Measurements from ENCODE around the gene GALNT2.
A peak's percentile ranks its signal among the peaks of the same experiment; 100 is the strongest.

GALNT2 gene

GRCh38 chr1:230040440-230040839 lies 26.6 kb upstream of the GALNT2 start:
- Histone ChIP-seq H3K36me3 (ENCODE audit: insufficient read depth, insufficient read length, low read length) (no peaks in the 10 kb centered on the region), H3K9ac (ENCODE audit: insufficient read length, low read depth) (no peak overlapping the region), H3K4me3 (ENCODE audit: insufficient read length, low read depth) (no peak overlapping the region), H3K9me3 (ENCODE audit: insufficient read depth, low read length) (no peaks in the 10 kb centered on the region), H3K27me3 (ENCODE audit: insufficient read depth, insufficient read length) (no peaks in the 10 kb centered on the region), H3K4me1 (ENCODE audit: insufficient read depth, insufficient read length) (no peaks in the 10 kb centered on the region)
- no peak for DNase-seq (ENCODE audit: low read depth, low spot score)
- no peak for TF ChIP-seq SUZ12 (IDR thresholded peaks at IDR 0.05; ENCODE audit: extremely low read depth, insufficient read depth, insufficient read length)
- no peak for TF ChIP-seq YY1 (IDR thresholded peaks at IDR 0.05; ENCODE audit: insufficient read depth, insufficient read length)
- TF ChIP-seq ZNF274 (IDR thresholded peaks at IDR 0.05; ENCODE audit: low read depth, low read length) = no peak

- H3K36me3 ChIP-seq (ENCODE audit: insufficient read depth, insufficient read length, low read length) = no peaks in the 10 kb centered on the region
- no peak overlapping the region for H3K9ac ChIP-seq (ENCODE audit: insufficient read length, low read depth)
- TF ChIP-seq ZNF274 (IDR thresholded peaks at IDR 0.05; ENCODE audit: low read depth, low read length) (no peak), YY1 (IDR thresholded peaks at IDR 0.05; ENCODE audit: insufficient read depth, insufficient read length) (no peak), SUZ12 (IDR thresholded peaks at IDR 0.05; ENCODE audit: extremely low read depth, insufficient read depth, insufficient read length) (no peak)
- H3K27me3 ChIP-seq (ENCODE audit: insufficient read depth, insufficient read length) = no peaks in the 10 kb centered on the region
- no peaks in the 10 kb centered on the region for H3K9me3 ChIP-seq (ENCODE audit: insufficient read depth, low read length)
- peaks cover 5% of the 10 kb centered on the region for H3K4me1 ChIP-seq (ENCODE audit: insufficient read depth, insufficient read length)
- no peak overlapping the region for H3K4me3 ChIP-seq (ENCODE audit: insufficient read length, low read depth)
- DNase-seq (ENCODE audit: low read depth, low spot score) = no peak
Measured at GRCh38 chr1:230043081-230043480, 24.0 kb upstream of the GALNT2 start.

DNA sequence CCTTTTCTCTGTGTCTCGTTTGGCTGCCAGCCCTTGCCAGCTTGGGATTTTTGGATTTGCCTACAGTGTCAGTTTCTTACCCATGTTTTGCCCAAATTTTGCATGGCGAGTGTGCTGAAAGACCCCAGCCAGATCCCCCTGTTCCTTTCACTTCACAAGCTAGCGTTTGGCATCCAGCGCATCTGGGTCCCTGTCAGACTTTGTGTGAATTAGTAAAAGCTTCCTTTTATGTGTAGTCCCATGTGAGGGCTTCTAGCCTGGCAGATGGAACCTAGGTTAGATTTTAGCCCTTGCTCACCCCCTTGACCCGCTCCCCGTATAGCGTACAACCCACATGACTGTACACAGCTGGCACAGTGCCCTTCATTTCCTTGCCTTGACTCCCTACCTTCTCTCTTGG lies 22.3 kb upstream of the GALNT2 start:
- no peak for DNase-seq (ENCODE audit: low read depth, low spot score)
- H3K9ac ChIP-seq (ENCODE audit: insufficient read length, low read depth) = no peak overlapping the region
- TF ChIP-seq ZNF274 (IDR thresholded peaks at IDR 0.05; ENCODE audit: low read depth, low read length) (no peak), SUZ12 (IDR thresholded peaks at IDR 0.05; ENCODE audit: extremely low read depth, insufficient read depth, insufficient read length) (no peak), YY1 (IDR thresholded peaks at IDR 0.05; ENCODE audit: insufficient read depth, insufficient read length) (no peak)

GRCh38 chr1:230047114-230047865 lies 19.7 kb upstream of the GALNT2 start:
- peak; percentile 81 for DNase-seq (ENCODE audit: low read depth, low spot score)
- TF ChIP-seq YY1 (IDR thresholded peaks at IDR 0.05; ENCODE audit: insufficient read depth, insufficient read length) = no peak
- no peak for TF ChIP-seq ZNF274 (IDR thresholded peaks at IDR 0.05; ENCODE audit: low read depth, low read length)
- no peak for TF ChIP-seq SUZ12 (IDR thresholded peaks at IDR 0.05; ENCODE audit: extremely low read depth, insufficient read depth, insufficient read length)

More for the DNA sequence above, 22.3 kb upstream of the GALNT2 start:
- no peaks in the 10 kb centered on the region for H3K9me3 ChIP-seq (ENCODE audit: insufficient read depth, low read length)
- peaks cover 5% of the 10 kb centered on the region for H3K4me1 ChIP-seq (ENCODE audit: insufficient read depth, insufficient read length)
- no peaks in the 10 kb centered on the region for H3K27me3 ChIP-seq (ENCODE audit: insufficient read depth, insufficient read length)
- no peak overlapping the region for H3K4me3 ChIP-seq (ENCODE audit: insufficient read length, low read depth)
- no peaks in the 10 kb centered on the region for H3K36me3 ChIP-seq (ENCODE audit: insufficient read depth, insufficient read length, low read length)

DNA sequence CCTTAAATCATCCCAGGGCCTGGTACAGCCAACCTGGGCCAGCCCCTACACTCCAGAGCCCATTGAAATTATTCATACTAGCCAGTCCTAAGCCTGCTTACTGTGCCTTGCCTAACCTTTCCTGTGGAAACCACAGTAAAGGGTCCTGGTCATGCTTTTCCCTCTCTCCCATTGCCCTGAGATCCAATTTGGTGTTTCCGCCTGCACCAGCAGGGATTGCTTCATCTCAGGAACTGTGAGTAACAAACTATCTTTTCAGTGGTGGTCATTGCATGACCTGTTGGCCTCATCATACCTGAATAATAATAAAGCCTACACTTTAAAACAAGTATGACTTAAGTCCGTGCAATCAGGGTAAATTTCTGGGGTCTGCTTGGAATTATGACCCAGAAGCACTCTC lies 18.7 kb upstream of the GALNT2 start:
- H3K4me1 ChIP-seq (ENCODE audit: insufficient read depth, insufficient read length) = peaks cover 5% of the 10 kb centered on the region
- no peak for DNase-seq (ENCODE audit: low read depth, low spot score)
- no peaks in the 10 kb centered on the region for H3K27me3 ChIP-seq (ENCODE audit: insufficient read depth, insufficient read length)
- TF ChIP-seq ZNF274 (IDR thresholded peaks at IDR 0.05; ENCODE audit: low read depth, low read length) (no peak), SUZ12 (IDR thresholded peaks at IDR 0.05; ENCODE audit: extremely low read depth, insufficient read depth, insufficient read length) (no peak), YY1 (IDR thresholded peaks at IDR 0.05; ENCODE audit: insufficient read depth, insufficient read length) (no peak)
- H3K9me3 ChIP-seq (ENCODE audit: insufficient read depth, low read length) = no peaks in the 10 kb centered on the region
- no peak overlapping the region for H3K4me3 ChIP-seq (ENCODE audit: insufficient read length, low read depth)
- H3K36me3 ChIP-seq (ENCODE audit: insufficient read depth, insufficient read length, low read length) = no peaks in the 10 kb centered on the region
- no peak overlapping the region for H3K9ac ChIP-seq (ENCODE audit: insufficient read length, low read depth)

More at GRCh38 chr1:230047114-230047865, 19.7 kb upstream of the GALNT2 start:
- H3K27me3 ChIP-seq (ENCODE audit: insufficient read depth, insufficient read length) = no peaks in the 10 kb centered on the region
- no peaks in the 10 kb centered on the region for H3K36me3 ChIP-seq (ENCODE audit: insufficient read depth, insufficient read length, low read length)
- no peaks in the 10 kb centered on the region for H3K9me3 ChIP-seq (ENCODE audit: insufficient read depth, low read length)
- H3K4me1 ChIP-seq (ENCODE audit: insufficient read depth, insufficient read length) = peaks cover 5% of the 10 kb centered on the region
- no peak overlapping the region for H3K4me3 ChIP-seq (ENCODE audit: insufficient read length, low read depth)
- H3K9ac ChIP-seq (ENCODE audit: insufficient read length, low read depth) = no peak overlapping the region

GRCh38 chr1:230048922-230049321 lies 18.1 kb upstream of the GALNT2 start:
- peaks cover 5% of the 10 kb centered on the region for H3K4me1 ChIP-seq (ENCODE audit: insufficient read depth, insufficient read length)
- no peaks in the 10 kb centered on the region for H3K9me3 ChIP-seq (ENCODE audit: insufficient read depth, low read length)
- no peaks in the 10 kb centered on the region for H3K27me3 ChIP-seq (ENCODE audit: insufficient read depth, insufficient read length)
- no peak for DNase-seq (ENCODE audit: low read depth, low spot score)
- H3K9ac ChIP-seq (ENCODE audit: insufficient read length, low read depth) = no peak overlapping the region
- H3K4me3 ChIP-seq (ENCODE audit: insufficient read length, low read depth) = no peak overlapping the region
- H3K36me3 ChIP-seq (ENCODE audit: insufficient read depth, insufficient read length, low read length) = no peaks in the 10 kb centered on the region
- TF ChIP-seq ZNF274 (IDR thresholded peaks at IDR 0.05; ENCODE audit: low read depth, low read length) (no peak), SUZ12 (IDR thresholded peaks at IDR 0.05; ENCODE audit: extremely low read depth, insufficient read depth, insufficient read length) (no peak), YY1 (IDR thresholded peaks at IDR 0.05; ENCODE audit: insufficient read depth, insufficient read length) (no peak)

DNA sequence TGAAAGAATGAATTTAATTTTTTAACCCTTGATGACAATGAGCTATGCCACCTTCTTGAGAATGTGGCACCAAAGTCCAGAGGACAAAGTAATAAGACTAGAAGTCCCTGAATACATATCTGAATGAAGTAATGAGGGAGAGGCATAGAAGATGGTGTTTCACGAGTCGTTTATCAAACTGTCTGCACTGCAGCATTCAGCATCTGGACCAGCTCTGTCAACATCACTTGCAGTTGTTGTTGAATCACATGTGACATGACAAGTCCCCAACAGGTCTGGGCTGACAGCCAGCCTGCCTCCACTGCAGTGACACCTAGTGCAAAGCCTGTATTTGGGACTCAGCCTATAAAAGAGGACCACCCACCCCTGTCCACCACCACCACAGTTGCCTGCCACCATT lies 17.3 kb upstream of the GALNT2 start:
- no peaks in the 10 kb centered on the region for H3K9me3 ChIP-seq (ENCODE audit: insufficient read depth, low read length)
- no peak overlapping the region for H3K4me3 ChIP-seq (ENCODE audit: insufficient read length, low read depth)
- H3K9ac ChIP-seq (ENCODE audit: insufficient read length, low read depth) = no peak overlapping the region
- TF ChIP-seq ZNF274 (IDR thresholded peaks at IDR 0.05; ENCODE audit: low read depth, low read length) (no peak), YY1 (IDR thresholded peaks at IDR 0.05; ENCODE audit: insufficient read depth, insufficient read length) (no peak), SUZ12 (IDR thresholded peaks at IDR 0.05; ENCODE audit: extremely low read depth, insufficient read depth, insufficient read length) (no peak)
- no peaks in the 10 kb centered on the region for H3K36me3 ChIP-seq (ENCODE audit: insufficient read depth, insufficient read length, low read length)
- no peaks in the 10 kb centered on the region for H3K27me3 ChIP-seq (ENCODE audit: insufficient read depth, insufficient read length)
- H3K4me1 ChIP-seq (ENCODE audit: insufficient read depth, insufficient read length) = peaks cover 5% of the 10 kb centered on the region
- DNase-seq (ENCODE audit: low read depth, low spot score) = no peak
